ENCODE measurements around the gene CLCN3. TPM values are rescaled to one million over a fixed set of nuclear protein-coding genes. Genes with fewer than 3 reads are reported as not detected.

The CLCN3 gene
- total and polyA plus RNA-seq, 2 of the 13 experiments (the other 11 are each of a cell fraction or from before 2014, with no cell fraction given) = 13.6 to 23.7 TPM

GRCh38 chr4:169661761-169662160 is 41.4 kb downstream of the CLCN3 start:
- peaks cover 50% of the 10 kb centered on the region for H3K4me1 ChIP-seq (ENCODE audit: insufficient read depth, low read length)
- TF ChIP-seq ZNF713 (CRISPR knock-in tag; IDR thresholded peaks at IDR 0.05) = no peak
- TF ChIP-seq KDM6A (CRISPR knock-in tag; IDR thresholded peaks at IDR 0.05; ENCODE audit: low read depth) = no peak
- TF ChIP-seq ETS1 (CRISPR knock-in tag; IDR thresholded peaks at IDR 0.05) = no peak
- TF ChIP-seq HNF1B (CRISPR knock-in tag; IDR thresholded peaks at IDR 0.05) = no peak
- no peak for TF ChIP-seq DDIT3 (CRISPR knock-in tag; IDR thresholded peaks at IDR 0.05)
- TF ChIP-seq LCORL (IDR thresholded peaks at IDR 0.05) = no peak
- no peak for TF ChIP-seq LCORL (CRISPR knock-in tag; IDR thresholded peaks at IDR 0.05)
- TF ChIP-seq ZNF354B (CRISPR knock-in tag; IDR thresholded peaks at IDR 0.05) = no peak
- TF ChIP-seq HNF4G (IDR thresholded peaks at IDR 0.05; ENCODE audit: borderline replicate concordance, low read depth, low read length) = no peak
- TF ChIP-seq HNF4G (CRISPR knock-in tag; IDR thresholded peaks at IDR 0.05; ENCODE audit: borderline replicate concordance, low read depth) = no peak
- TF ChIP-seq RARA (CRISPR knock-in tag; IDR thresholded peaks at IDR 0.05) = no peak
- ATAC-seq = no peak
- no peaks in the 10 kb centered on the region for H3K9me3 ChIP-seq (ENCODE audit: low read length)
- H4K20me1 ChIP-seq (ENCODE audit: insufficient read depth, low read length) = no peaks in the 10 kb centered on the region
- in situ Hi-C loops (cut with HindIII; ENCODE audit: extremely low pct_ligation_motif_present, low pct_unique_long_range_greater_than_20kb) = loop anchor here (5.0 kb wide), 1 partner anchor 39 kb away; the partner anchor contains the start of gene CLCN3
- H3K4me3 ChIP-seq (replicated peaks in 1 of 3; ENCODE audit: insufficient read depth in 1 of 3, low read depth in 2 of 3, low read length in 3 of 3) = no peak overlapping the region
- CTCF ChIA-PET (ENCODE audit: low intra/inter-chr PET ratio, low total read pairs) = no interaction called here
- H3K27me3 ChIP-seq (ENCODE audit: control insufficient read depth in 1 of 2, insufficient read depth in 2 of 2, low read length in 2 of 2) = no peaks in the 10 kb centered on the region
- no peak for FAIRE-seq
- no peak overlapping the region for H3K27ac ChIP-seq (ENCODE audit: extremely low read length, insufficient read depth, low read length)
- BruUV-seq (replicated peaks) = no TSS peak
- no peak overlapping the region for H3K4me2 ChIP-seq (ENCODE audit: low read depth, low read length)
- peaks cover 30% of the 10 kb centered on the region for H3K79me2 ChIP-seq (ENCODE audit: insufficient read depth, low read length)
- H2AFZ ChIP-seq (ENCODE audit: low read length) = no peak overlapping the region
- no peak overlapping the region for H3K9ac ChIP-seq (ENCODE audit: insufficient read depth, low read depth, low read length)
- POLR2A ChIA-PET = no interaction called here
- peaks cover 0 to 1% of the 10 kb centered on the region in 2 experiments; a peak in 1 of 5 replicates for H3K36me3 ChIP-seq (replicated peaks in 1 of 2; ENCODE audit: control insufficient read depth in 1 of 2, insufficient read depth in 2 of 2, low read length in 2 of 2)
- 89% methylated on average over 1 of the region's 1 CpG for WGBS (ENCODE audit: low lambda C conversion rate)
- intact Hi-C loops (cut with micrococcal nuclease; ENCODE audit: unreplicated experiment) = loop anchor here (2.0 kb wide), 1 partner anchor 41 kb away; the partner anchor contains the start of gene CLCN3
- no peak for DNase-seq (ENCODE audit: low spot score)

Measured in HepG2 (cell line).